ENCODE data around the gene ZBTB47.

Gene ZBTB47

DNA sequence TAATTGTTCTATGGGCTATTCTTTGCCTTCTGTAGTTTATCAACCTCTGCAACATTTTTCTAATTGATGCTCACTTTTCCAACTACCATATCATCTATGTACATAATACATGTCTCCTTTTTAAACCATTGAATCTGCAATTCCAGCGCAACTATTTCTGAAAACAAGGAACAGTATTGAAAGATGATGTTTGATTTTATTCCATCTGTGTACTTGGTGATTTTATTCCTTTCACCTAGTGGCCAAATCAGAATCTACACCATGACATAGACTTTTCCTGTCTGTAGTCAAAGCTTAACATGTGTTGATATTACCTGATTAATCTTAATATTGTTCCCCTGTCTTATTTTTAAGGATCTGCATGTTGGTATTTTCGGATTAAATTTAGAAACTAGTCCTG lies 40.0 kb upstream of the ZBTB47 start:
- H3K4me3 ChIP-seq (ENCODE audit: low read depth, low read length): no peak overlapping the region
- in situ Hi-C loops (cut with HindIII; ENCODE audit: low sequenced_read_pairs): no loop called here
- DNase-seq (ENCODE audit: low read depth, low spot score): no peak
- TF ChIP-seq, protein P1, sequence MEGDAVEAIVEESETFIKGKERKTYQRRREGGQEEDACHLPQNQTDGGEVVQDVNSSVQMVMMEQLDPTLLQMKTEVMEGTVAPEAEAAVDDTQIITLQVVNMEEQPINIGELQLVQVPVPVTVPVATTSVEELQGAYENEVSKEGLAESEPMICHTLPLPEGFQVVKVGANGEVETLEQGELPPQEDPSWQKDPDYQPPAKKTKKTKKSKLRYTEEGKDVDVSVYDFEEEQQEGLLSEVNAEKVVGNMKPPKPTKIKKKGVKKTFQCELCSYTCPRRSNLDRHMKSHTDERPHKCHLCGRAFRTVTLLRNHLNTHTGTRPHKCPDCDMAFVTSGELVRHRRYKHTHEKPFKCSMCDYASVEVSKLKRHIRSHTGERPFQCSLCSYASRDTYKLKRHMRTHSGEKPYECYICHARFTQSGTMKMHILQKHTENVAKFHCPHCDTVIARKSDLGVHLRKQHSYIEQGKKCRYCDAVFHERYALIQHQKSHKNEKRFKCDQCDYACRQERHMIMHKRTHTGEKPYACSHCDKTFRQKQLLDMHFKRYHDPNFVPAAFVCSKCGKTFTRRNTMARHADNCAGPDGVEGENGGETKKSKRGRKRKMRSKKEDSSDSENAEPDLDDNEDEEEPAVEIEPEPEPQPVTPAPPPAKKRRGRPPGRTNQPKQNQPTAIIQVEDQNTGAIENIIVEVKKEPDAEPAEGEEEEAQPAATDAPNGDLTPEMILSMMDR (IDR thresholded peaks at IDR 0.05; ENCODE audit: low read depth, low read length): peak; percentile 45

DNA sequence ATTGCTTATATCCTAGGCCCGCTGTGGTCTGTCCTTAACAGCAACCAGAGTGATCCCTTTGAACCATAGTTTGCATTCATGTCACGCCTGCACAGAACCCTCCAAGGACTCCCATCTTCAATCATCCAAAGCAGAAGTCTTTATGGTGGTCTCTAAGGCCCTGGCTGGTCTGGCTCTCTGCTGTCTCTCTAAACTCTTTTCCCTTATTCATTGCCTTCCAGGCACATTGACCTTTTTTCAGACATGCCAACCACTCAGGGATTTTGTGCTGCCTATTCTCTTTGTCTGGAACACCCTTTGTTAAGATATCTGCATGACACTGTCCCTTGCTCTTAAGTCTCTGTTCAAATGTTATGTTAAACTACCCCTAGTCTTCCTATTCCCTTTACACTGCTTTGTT lies 21.9 kb upstream of the ZBTB47 start:
- no peak overlapping the region for H3K4me3 ChIP-seq (ENCODE audit: low read depth, low read length)
- in situ Hi-C loops (cut with HindIII; ENCODE audit: low sequenced_read_pairs): no loop called here
- no peak for DNase-seq (ENCODE audit: low read depth, low spot score)
- TF ChIP-seq, protein P1 (IDR thresholded peaks at IDR 0.05; ENCODE audit: low read depth, low read length): no peak

DNA sequence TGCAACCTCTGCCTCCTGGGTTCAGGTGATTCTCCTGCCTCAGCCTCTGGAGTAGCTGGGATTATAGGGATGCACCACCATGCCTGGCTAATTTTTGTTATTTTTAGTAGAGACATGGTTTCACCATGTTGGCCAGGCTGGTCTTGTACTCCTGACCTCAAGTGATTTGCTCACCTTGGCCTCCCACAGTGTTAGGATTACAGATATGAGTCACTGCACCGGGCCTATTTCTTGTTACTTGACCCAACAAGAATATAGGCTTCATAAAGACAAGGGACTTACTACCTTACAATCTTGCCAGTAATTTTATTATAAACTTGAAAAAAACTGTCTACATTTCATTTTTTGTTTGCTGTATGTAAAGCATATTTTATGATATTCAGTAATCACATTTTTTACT lies 21.4 kb upstream of the ZBTB47 start:
- peak; percentile 34 for DNase-seq (ENCODE audit: low read depth, low spot score)

DNA sequence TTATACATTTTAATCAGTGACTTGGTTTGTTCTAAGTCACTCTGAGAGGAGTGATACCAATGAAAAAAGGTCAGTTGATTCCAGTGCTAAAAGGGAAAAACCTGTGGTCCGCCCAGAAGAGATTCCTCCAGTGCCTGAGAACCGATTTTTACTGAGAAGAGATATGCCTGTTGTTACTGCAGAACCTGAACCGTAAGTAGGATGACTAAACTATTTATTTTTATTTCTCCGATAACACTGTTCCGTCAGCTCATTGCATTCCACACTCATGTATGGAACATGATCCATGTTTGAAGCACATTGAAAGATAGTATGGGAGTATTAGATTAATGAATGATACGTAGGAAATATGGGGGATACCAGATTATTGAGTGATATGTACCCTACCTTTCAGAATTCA lies 20.0 kb upstream of the ZBTB47 start:
- TF ChIP-seq, protein P1 (IDR thresholded peaks at IDR 0.05; ENCODE audit: low read depth, low read length): no peak

More for the DNA sequence above, 21.4 kb upstream of the ZBTB47 start:
- H3K4me3 ChIP-seq (ENCODE audit: low read depth, low read length): no peak overlapping the region
- TF ChIP-seq, protein P1 (IDR thresholded peaks at IDR 0.05; ENCODE audit: low read depth, low read length): no peak
- in situ Hi-C loops (cut with HindIII; ENCODE audit: low sequenced_read_pairs): no loop called here

DNA sequence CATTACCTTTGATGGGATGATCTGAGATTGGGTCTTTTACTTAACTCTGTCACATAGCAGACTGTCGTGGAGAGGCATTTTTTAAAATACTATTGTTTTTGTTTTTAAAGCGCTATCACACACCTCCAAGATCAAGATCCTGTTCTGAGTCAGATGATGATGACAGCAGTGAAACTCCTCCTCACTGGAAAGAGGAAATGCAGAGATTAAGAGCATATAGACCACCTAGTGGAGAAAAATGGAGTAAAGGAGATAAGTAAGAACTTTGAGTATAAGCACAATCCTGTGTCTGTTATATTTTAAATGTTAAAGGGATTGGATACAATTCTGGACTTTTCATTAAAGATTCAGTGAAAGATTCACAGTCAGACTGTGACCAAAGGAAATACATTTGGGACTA lies 18.4 kb upstream of the ZBTB47 start:
- in situ Hi-C loops (cut with HindIII; ENCODE audit: low sequenced_read_pairs): no loop called here
- TF ChIP-seq, protein P1 (IDR thresholded peaks at IDR 0.05; ENCODE audit: low read depth, low read length): no peak
- peak; percentile 39 for DNase-seq (ENCODE audit: low read depth, low spot score)
- no peak overlapping the region for H3K4me3 ChIP-seq (ENCODE audit: low read depth, low read length)

More for the DNA sequence above, 20.0 kb upstream of the ZBTB47 start:
- DNase-seq (ENCODE audit: low read depth, low spot score): no peak
- in situ Hi-C loops (cut with HindIII; ENCODE audit: low sequenced_read_pairs): no loop called here
- no peak overlapping the region for H3K4me3 ChIP-seq (ENCODE audit: low read depth, low read length)

DNA sequence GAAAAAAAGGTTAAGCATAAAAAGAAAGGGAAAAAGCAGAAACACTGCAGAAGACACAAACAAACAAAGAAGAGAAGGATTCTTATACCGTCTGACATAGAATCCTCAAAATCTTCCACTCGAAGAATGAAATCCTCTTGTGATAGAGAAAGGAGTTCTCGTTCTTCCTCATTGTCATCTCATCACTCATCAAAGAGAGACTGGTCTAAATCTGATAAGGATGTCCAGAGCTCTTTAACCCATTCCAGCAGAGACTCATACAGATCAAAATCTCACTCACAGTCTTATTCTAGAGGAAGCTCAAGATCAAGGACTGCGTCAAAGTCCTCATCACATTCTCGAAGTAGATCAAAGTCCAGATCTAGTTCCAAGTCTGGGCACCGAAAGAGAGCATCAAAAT lies 16.5 kb upstream of the ZBTB47 start:
- in situ Hi-C loops (cut with HindIII; ENCODE audit: low sequenced_read_pairs): no loop called here
- TF ChIP-seq, protein P1 (IDR thresholded peaks at IDR 0.05; ENCODE audit: low read depth, low read length): no peak
- DNase-seq (ENCODE audit: low read depth, low spot score): no peak
- H3K4me3 ChIP-seq (ENCODE audit: low read depth, low read length): no peak overlapping the region

DNA sequence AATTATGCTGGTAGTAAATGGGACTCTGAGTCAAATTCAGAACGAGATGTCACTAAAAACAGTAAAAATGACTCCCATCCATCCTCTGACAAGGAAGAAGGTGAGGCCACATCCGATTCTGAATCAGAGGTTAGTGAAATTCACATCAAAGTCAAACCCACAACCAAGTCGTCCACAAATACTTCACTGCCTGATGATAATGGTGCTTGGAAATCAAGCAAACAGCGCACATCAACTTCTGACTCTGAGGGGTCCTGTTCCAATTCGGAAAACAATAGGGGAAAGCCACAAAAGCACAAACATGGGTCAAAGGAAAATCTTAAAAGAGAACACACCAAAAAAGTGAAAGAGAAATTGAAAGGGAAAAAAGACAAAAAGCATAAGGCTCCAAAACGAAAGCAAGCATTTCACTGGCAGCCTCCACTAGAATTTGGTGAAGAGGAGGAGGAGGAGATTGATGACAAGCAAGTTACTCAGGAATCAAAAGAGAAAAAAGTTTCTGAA lies 15.1 kb upstream of the ZBTB47 start:
- in situ Hi-C loops (cut with HindIII; ENCODE audit: low sequenced_read_pairs): no loop called here
- no peak overlapping the region for H3K4me3 ChIP-seq (ENCODE audit: low read depth, low read length)
- no peak for DNase-seq (ENCODE audit: low read depth, low spot score)
- TF ChIP-seq, protein P1 (IDR thresholded peaks at IDR 0.05; ENCODE audit: low read depth, low read length): no peak
